ENCODE data around the gene FAM131C.
"Not testable (repeated sequence)": the region's sequence is repeated elsewhere in the genome, so short reads cannot be mapped to it uniquely, and the experiment has no call there.

The FAM131C gene

DNA sequence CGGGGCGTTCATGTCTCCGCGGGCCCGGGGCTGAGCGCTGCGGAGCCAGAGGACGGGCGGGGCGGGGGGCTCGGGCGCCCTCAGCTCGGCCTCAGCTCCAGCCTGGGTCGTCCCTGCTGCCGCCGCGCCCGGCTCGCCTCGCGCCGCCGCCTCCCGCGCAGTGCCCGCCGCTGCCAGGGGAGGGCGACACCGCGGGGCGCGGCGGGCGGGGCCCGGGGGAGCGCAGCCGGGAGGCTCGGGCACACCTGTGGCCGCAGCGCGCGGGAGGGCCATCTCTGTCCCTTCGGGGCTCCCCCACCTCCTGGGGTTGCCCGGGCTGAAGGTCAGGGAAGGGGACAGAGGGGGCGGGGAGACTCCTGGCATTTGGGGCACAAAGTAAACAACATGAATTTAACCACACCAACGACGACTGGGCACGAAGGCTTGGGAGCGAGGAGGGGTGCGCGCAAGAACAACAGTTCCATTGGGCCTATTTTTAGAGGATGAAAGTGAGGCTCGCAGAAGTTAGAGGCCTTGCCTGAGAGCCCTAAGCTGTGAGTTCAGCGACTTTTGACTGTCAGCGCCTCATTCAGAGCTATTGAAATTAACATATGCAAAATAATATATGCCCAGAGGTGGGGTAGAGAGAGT, at the start of gene FAM131C:
TSS of gene FAM131C (minus strand) at position 162 of the 630 bp plus-strand sequence. CDS start 209 bp downstream, outside the sequence.
- DNase-seq, result no peak

DNA sequence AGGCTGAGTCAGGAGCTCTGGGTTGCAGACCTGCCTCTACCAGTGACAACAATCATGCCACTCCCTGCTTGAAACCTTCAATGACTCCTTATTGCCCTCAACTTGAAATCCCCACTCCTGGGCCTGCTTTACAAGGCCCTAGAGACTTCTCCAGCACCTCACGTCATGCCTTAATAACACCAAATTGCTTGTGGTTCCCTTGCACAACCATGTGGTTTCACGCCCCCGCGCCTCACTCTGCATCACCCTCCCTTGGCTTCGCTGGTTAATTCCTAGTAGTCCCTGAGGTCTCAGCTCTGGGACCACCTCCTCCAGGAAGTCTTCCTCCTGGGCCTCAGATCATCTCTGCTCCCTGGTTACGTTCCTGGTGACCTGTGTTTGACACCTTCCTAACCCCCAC, 49.5 kb upstream of the FAM131C start:
- peak; percentile 89 for DNase-seq

- DNase-seq, result peak; percentile 46
Observed at GRCh38 chr1:16122350-16122881, 49.0 kb upstream of the FAM131C start.

GRCh38 chr1:16120940-16121410, 47.5 kb upstream of the FAM131C start:
- no peak for DNase-seq

- DNase-seq, result no peak
Observed at GRCh38 chr1:16120407-16120806, 47.0 kb upstream of the FAM131C start.

DNA sequence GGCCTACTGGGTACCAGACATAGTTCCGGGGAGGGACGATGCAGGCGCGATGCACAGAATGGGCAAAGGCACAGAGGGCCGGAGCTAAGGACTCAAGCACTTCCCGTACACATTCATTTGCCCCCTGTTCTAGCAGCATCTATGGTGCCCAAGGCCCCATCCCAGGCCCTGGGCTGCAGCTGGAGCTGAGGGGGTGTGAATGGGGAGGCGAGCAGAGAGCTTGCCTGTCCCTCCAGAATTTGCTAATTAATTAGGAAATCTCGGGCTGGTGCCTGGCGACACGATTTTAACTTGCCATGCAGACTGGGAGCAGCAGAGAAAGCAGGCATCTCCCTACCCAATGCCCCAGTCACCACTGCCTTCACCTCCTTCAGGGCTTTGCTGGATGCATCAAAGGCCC, 46.5 kb upstream of the FAM131C start:
- DNase-seq, result no peak

- DNase-seq, result no peak
Observed at GRCh38 chr1:16119504-16119903, 46.1 kb upstream of the FAM131C start.

DNA sequence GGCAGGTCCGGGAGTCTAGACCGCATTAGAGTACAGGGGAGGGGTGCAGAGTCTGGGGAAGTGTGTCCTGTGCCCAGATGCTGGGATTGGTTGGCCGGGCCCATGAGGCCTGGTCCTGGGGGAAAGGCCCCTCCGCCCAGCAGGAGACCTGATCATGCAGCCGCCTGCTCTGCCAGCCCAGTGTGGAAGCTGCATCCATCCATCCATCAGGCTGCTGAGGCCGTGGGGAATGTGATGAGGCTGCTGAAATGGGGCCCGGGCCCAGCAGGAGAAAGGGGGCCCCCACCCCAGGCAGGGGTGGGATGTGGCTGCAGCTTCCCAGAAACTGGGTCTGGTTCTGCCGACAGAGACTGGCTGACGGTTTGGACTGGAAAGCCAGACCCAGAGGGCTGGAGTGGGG, 45.3 kb upstream of the FAM131C start:
- no peak for DNase-seq

GRCh38 chr1:16117936-16118335, 44.5 kb upstream of the FAM131C start:
- no peak for DNase-seq

DNA sequence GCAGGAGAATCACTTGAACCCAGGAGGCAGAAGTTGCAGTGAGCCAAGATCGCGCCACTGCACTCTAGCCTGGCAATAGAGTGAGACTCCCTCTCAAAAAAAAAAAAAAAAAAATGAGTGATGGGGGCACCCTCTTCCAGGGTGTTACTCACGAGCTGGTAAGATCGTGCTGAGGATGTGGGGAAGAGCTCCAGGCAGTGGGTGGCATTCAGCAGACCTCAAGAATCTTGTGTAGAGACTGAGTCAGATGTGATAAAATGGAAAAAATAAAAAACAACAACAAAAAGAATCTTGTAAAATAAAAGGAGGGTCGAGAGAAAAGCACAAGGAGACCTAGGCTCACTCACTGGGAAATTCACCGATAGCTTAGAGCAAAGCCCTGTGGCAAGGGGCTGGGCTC, 43.9 kb upstream of the FAM131C start:
- no peak for DNase-seq

DNA sequence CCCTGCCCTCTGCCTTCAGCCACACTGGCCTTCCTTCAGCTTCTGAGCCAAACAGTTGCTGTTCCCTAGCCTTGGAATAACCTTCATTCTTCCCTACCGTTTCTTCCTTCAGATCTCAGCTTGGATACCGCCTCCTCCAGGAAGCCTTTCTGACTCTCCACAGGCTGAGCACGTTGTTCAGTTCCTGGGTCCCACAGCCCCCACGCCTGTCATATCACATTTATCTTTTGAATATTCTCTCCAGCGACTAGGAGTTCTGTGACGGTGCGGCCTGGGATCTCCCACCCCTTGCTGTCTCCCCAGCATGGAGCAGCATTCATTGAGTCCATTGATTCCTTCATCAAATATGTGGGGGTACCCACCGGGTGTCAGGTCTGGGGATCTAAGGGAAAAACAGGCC, 43.2 kb upstream of the FAM131C start:
- DNase-seq, result no peak

- no peak for DNase-seq
Observed at GRCh38 chr1:16116002-16116401, 42.6 kb upstream of the FAM131C start.

- no peak for DNase-seq
Observed at GRCh38 chr1:16115468-16115983, 42.1 kb upstream of the FAM131C start.

- DNase-seq, result no peak
Observed at GRCh38 chr1:16114527-16115467, 41.3 kb upstream of the FAM131C start.

DNA sequence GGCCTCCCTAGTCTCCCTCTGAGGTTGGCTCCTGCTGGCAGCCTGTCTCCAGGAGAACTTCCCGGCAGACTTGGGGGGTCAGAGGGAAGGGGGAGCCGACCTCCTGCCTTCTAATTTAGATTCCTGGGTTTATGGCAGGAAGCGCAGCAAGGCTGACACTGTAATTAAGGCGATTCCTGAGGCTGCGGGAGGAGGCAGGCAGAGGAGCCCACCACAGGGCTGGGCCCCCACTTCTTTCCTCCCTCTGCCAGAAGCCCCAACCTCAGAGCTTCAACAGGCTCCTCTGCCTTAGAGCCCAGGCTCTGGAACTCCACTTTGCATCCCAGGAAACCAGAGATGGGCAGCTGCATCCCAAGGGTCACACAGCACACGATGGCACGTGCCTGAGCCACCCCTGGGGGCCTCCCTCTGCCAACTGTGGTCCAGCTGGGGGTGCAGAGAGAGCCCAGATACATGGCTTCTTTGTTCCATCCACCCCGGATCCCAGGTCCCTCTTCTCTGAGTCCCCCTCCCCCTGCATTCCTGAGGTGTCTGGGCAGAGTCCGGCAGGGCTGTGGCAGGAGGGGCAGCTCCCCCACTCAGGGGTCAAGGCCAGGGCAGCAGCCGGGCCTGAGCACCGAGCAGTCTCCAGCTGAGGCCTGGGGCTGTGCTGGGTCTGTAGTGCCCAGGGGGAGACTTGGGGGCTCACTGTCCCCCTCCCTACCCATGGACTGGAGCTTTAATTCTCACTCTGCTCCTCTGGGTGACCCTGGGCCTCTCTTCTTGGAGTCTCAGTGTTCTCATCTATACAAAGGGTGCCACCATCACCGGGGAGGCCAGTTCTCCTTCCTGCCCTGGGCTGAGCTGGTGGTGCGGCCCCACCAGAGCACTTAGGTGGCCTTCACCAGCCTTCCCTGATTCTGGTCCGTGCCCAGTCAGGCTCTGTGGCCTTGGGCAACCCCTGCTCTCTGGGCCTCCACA, 39.4 kb upstream of the FAM131C start:
- peak; percentile 26 for DNase-seq

DNA sequence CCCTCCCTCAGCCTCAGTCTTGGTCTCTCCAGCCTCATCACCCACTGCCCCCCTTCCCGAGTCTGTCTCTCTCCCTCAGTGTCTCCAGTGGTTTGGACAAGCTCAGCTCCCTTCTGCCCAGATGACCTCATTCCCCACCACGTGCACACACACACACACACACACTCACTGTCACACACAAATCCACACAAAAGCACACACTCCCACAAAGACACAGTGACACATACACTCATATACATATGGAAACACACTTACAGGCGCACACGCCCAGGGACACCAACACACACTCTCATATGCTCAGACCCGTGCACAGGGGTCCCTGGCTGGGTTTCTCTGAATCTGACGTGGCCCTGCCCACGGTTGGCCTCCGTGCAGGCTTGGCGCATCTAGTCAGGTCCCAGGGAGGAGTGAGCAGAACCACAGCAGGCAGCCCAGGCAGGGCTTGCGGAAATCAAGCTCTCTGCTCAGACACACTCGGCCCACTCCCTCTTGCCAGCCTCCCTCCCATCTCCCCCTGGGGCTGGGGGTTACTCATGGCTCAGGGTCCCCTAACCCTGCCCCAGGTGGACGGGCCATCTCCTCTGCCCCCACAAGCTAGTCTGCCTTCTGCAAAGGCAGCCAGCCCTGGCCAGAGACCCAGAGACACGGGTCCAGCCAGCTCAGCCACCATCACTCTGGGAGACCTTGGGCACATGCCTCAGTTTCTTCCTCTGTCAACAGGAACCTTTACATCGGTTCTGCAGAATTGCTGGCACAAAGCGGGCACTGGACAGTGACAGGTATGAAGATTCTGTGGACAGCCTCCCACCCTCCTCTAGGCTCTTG, 38.5 kb upstream of the FAM131C start:
- DNase-seq, result peak; percentile 63

- no peak for DNase-seq
Observed at GRCh38 chr1:16110884-16111283, 37.4 kb upstream of the FAM131C start.

DNA sequence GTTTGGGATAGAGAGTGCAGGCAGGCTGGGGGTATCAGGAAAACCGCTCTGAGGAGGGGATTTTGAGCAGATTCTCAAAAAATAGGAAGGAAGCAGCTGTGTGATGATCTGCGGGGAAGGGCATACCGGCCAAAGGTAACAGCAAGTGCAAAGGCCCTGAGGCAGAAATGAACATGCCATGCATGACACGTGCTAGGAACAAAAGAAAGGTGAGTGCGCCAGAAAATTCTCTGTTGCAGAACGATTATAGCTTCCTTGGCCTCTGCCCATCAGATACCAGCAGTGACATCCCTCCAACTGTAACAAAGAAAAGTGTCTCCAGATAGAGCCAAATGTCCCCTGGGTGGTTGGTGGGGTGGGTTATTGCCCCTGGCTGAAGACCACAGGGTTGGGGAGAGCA, 37.0 kb upstream of the FAM131C start:
- DNase-seq, result no peak

GRCh38 chr1:16109571-16109970, 36.1 kb upstream of the FAM131C start:
- no peak for DNase-seq

DNA sequence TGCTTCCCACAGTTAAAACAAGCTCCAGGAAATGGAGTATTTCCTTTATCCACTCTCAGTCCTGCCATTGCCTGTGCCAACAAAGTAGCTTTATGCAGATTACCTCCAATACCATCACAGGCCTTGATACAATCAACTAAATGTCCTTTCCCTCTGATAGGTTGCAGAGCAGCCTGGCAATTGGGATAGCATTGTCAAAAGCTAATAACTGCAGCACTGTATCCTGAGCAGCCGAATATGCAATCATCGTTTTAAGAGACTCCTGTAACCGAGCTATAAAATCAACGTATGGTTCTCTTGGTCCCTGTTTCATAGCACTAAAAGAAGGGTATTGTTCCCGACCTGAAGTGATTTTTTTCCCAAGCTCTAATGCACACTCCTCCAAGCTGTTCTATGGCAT, 33.6 kb upstream of the FAM131C start:
- DNase-seq, result not testable (repeated sequence)

- peak; percentile 21 for DNase-seq
Observed at GRCh38 chr1:16101623-16102022, 28.2 kb upstream of the FAM131C start.
